Measurements from ENCODE around the gene PCK2. TPM values are rescaled to one million over a fixed set of nuclear protein-coding genes. Genes with fewer than 3 reads are reported as not detected.

PCK2 gene
- total RNA-seq, 2 donors from 2014 or later, result 133 to 173 TPM

DNA sequence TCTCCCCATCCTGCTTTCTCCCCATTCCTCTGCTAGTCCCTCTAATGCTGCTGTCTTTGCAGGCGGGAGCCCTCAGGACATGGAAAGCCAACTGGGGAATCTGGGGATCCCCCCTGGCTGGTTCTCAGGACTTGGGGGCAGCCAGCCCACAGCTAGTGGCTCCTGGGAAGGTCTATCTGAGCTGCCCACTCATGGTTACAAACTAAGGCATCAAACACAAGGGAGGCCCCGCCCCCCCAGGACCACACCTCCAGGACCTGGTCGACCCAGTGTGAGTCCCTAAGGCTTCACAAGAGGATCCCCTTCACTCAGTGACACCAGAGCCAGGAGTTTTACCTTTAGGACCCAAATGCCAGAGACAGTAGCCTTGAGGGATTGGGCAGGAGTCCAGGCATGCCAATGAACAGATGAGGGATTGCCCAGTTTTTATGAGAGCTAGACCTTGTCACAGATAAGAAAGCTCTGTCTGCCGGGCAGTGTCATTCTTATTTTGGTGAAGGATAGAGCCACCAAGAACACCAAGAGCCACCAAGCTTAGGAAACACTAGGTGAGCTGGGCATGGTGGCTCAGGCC, 30.8 kb upstream of the PCK2 start:
- Histone ChIP-seq H3K27me3 (no peaks in the 10 kb centered on the region), H3K36me3 (no peaks in the 10 kb centered on the region), H3K4me3 (no peak overlapping the region), H3K9ac (ENCODE audit: low read depth in 2 of 2, low read length in 2 of 2) (no peak overlapping the region), H3K4me1 (peaks cover 6% of the 10 kb centered on the region), H3K27ac (no peak overlapping the region), H3K9me3 (no peaks in the 10 kb centered on the region)
- DNase-seq, result no peak
- TF ChIP-seq, protein P1, sequence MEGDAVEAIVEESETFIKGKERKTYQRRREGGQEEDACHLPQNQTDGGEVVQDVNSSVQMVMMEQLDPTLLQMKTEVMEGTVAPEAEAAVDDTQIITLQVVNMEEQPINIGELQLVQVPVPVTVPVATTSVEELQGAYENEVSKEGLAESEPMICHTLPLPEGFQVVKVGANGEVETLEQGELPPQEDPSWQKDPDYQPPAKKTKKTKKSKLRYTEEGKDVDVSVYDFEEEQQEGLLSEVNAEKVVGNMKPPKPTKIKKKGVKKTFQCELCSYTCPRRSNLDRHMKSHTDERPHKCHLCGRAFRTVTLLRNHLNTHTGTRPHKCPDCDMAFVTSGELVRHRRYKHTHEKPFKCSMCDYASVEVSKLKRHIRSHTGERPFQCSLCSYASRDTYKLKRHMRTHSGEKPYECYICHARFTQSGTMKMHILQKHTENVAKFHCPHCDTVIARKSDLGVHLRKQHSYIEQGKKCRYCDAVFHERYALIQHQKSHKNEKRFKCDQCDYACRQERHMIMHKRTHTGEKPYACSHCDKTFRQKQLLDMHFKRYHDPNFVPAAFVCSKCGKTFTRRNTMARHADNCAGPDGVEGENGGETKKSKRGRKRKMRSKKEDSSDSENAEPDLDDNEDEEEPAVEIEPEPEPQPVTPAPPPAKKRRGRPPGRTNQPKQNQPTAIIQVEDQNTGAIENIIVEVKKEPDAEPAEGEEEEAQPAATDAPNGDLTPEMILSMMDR (IDR thresholded peaks at IDR 0.05), result no peak
- intact Hi-C loops (cut with DNase I), result no loop called here

DNA sequence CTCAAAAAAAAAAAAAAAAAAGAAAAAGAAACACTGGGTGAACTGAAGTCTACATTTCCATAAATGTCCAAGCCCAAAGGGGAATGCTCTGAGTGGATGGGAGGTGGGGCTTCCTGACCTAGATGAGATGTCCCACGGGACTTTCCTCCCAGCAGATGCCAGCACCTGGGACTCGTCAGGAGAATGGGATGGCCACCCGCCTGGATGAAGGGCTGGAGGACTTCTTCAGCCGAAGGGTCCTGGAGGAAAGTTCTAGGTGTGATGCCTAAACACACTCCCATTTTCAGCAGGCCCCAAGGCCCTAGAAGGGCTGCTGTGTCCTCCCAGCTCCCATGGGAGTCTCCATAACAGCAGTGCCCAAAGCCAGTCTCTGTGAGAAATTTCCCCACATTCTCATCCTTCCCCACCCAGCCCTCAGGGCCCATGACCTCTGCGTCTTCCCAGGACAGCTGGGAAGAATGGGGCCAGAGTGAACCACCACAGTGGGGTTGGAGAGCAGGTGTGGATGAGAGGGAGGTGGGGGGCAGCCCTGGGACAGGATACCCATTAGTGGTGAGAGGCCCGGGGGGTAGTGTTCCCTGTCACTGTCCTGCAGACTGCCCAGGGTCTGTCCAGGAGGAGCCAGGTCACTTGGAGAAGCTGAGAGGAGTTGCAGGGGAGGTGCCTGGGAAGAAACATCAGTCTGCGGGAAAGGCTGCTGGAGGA, 29.9 kb upstream of the PCK2 start:
- Histone ChIP-seq H3K27me3 (no peaks in the 10 kb centered on the region), H3K4me1 (peaks cover 6% of the 10 kb centered on the region), H3K36me3 (no peaks in the 10 kb centered on the region), H3K4me3 (no peak overlapping the region), H3K9ac (ENCODE audit: low read depth in 2 of 2, low read length in 2 of 2) (no peak overlapping the region), H3K27ac (no peak overlapping the region), H3K9me3 (no peaks in the 10 kb centered on the region)
- TF ChIP-seq, protein P1 (IDR thresholded peaks at IDR 0.05), result no peak
- no peak for DNase-seq
- intact Hi-C loops (cut with DNase I), result no loop called here

DNA sequence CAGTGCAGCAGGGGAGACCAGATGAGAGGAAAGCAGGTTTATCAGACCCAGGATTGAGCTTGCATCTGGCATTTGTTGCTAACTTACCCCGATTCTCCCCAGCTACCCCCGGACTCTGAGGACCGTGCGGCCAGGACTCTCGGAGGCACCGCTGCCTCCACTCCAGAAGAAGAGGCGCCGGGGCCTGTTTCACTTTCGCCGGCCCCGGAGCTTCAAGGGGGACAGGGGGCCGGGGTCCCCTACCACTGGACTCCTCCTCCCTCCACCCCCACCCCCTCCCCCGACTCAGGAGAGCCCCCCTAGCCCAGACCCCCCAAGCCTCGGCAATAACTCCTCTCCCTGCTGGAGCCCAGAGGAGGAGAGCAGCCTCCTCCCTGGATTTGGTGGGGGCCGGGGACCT, 29.3 kb upstream of the PCK2 start:
- no peak overlapping the region for H3K9ac ChIP-seq (ENCODE audit: low read depth in 2 of 2, low read length in 2 of 2)
- H3K27ac ChIP-seq, result no peak overlapping the region
- no peak overlapping the region for H3K4me3 ChIP-seq
- TF ChIP-seq, protein P1 (IDR thresholded peaks at IDR 0.05), result no peak
- DNase-seq, result no peak
- peaks cover 6% of the 10 kb centered on the region for H3K4me1 ChIP-seq
- no peaks in the 10 kb centered on the region for H3K36me3 ChIP-seq
- no peaks in the 10 kb centered on the region for H3K27me3 ChIP-seq
- intact Hi-C loops (cut with DNase I), result no loop called here
- H3K9me3 ChIP-seq, result no peaks in the 10 kb centered on the region

DNA sequence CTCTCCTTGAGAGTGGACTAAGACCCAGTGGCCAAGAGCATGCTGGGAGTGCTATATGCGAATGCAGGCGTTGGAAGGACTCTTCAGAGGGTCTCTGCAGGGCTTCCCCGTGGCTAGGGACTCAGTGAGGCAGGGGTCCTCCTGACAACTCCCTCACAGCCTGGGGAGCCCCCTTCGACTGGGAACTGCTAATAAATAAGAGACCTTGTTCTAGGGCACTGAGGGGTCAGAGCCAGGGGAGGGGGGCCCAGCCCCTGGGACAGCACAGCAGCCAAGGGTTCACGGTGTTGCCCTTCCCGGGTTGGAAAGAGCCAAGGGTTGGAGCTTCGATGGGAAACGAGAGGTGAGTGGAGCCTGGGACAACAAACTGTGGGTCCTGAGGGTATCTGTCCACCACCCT, 28.7 kb upstream of the PCK2 start:
- Histone ChIP-seq H3K27me3 (no peaks in the 10 kb centered on the region), H3K9ac (ENCODE audit: low read depth in 2 of 2, low read length in 2 of 2) (no peak overlapping the region), H3K36me3 (no peaks in the 10 kb centered on the region), H3K4me3 (no peak overlapping the region), H3K4me1 (peaks cover 6% of the 10 kb centered on the region), H3K27ac (no peak overlapping the region), H3K9me3 (no peaks in the 10 kb centered on the region)
- no peak for DNase-seq
- TF ChIP-seq, protein P1 (IDR thresholded peaks at IDR 0.05), result no peak
- intact Hi-C loops (cut with DNase I), result no loop called here

DNA sequence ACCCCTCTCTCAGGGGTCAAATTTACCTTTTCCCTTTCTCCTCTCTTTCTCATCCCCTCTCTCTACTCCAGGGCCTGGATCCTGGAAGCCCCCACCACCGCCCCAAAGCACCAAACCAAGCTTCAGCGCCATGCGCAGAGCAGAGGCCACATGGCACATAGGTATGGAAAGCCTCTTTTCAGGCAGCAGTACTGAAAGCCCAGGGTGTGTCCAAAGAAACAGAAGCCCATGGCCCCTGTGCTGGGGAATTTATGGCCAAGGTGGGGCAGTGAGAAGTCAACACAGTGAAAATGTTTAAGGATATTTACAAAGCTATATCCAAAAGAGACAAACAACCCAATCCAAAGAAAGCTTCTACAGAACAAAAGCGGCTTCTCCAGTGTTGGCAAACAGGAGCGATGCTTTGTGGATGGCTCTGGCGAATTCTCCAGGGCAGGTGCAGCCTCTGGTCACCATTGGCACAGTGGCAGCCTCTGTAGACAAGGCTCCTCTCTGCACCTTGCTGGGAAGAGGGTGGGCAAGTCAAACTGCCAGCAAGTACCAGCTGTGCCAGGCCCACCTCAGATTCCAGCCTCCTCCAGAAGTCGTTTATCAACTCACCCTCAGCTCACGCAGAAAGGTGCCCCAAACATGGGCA, 27.5 kb upstream of the PCK2 start:
- no peaks in the 10 kb centered on the region for H3K9me3 ChIP-seq
- H3K4me3 ChIP-seq, result no peak overlapping the region
- H3K36me3 ChIP-seq, result no peaks in the 10 kb centered on the region
- H3K4me1 ChIP-seq, result peaks cover 6% of the 10 kb centered on the region
- no peaks in the 10 kb centered on the region for H3K27me3 ChIP-seq
- intact Hi-C loops (cut with DNase I), result no loop called here
- TF ChIP-seq, protein P1 (IDR thresholded peaks at IDR 0.05), result no peak
- H3K27ac ChIP-seq, result peak overlapping the region; percentile 61
- DNase-seq, result peak; percentile 66
- H3K9ac ChIP-seq (ENCODE audit: low read depth in 2 of 2, low read length in 2 of 2), result peak overlapping the region in 1 of 2 donors; percentile 49
